Stimulated activated naive CD8-positive, alpha-beta T cell treated with anti-CD3 and anti-CD28 coated beads, Interleukin-15, Interleukin-2, amounts not matched to agents 100 ng/mL and 50 ng/mL, for 24 hours (primary cell): ENCODE measurements around the gene SOCS2.

Experiments used
- H3K27ac Mint-ChIP-seq: one replicate; pipeline ENCODE4 v1.8.0; 2021; ENCODE audit warnings: mild to moderate bottlenecking, mixed read lengths
- H3K27me3 Mint-ChIP-seq: one replicate; pipeline ENCODE4 v1.8.0; 2021; ENCODE audit warnings: mixed read lengths
- H3K36me3 Mint-ChIP-seq: one replicate; pipeline ENCODE4 v1.8.0; 2021; ENCODE audit warnings: low read depth, mixed read lengths
- H3K4me1 Mint-ChIP-seq: one replicate; pipeline ENCODE4 v1.8.0; 2021; ENCODE audit warnings: low read depth, mixed read lengths
- H3K4me3 Mint-ChIP-seq: one replicate; pipeline ENCODE4 v1.8.0; 2021; ENCODE audit warnings: mild to moderate bottlenecking, mixed read lengths
- H3K9me3 Mint-ChIP-seq: one replicate; pipeline ENCODE4 v1.8.0; 2021; ENCODE audit warnings: mixed read lengths

SOCS2 gene

DNA sequence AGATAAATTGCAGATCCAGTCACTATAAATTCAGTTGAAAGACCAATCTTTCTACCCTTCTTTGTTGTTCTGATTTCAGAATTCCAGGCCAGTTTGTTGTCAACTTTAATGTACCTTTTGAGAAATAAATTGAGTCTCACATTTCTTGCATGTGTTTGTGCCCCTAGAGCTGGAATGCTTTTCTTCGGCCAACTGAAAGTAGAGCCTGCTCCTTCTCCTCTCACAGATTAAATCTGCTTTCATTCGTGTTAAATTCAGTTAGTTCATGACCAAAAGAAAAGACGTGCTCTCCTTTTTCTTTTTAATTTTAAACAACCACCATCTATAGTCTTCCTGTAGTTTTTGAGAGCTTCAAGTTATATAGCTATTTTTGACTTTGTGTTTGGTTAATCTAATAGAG lies 22.9 kb downstream of the SOCS2 start:
- H3K9me3 Mint-ChIP-seq = no peaks in the 10 kb centered on the region
- H3K27ac Mint-ChIP-seq = no peak overlapping the region
- H3K27me3 Mint-ChIP-seq = peaks cover 70% of the 10 kb centered on the region
- no peaks in the 10 kb centered on the region for H3K36me3 Mint-ChIP-seq
- no peak overlapping the region for H3K4me3 Mint-ChIP-seq
- H3K4me1 Mint-ChIP-seq = peaks cover 10% of the 10 kb centered on the region

GRCh38 chr12:93597608-93598007 lies 25.1 kb downstream of the SOCS2 start:
- Mint-ChIP-seq H3K4me3 (no peak overlapping the region), H3K4me1 (no peaks in the 10 kb centered on the region), H3K36me3 (no peaks in the 10 kb centered on the region), H3K27ac (no peak overlapping the region), H3K9me3 (no peaks in the 10 kb centered on the region), H3K27me3 (peaks cover 49% of the 10 kb centered on the region)

DNA sequence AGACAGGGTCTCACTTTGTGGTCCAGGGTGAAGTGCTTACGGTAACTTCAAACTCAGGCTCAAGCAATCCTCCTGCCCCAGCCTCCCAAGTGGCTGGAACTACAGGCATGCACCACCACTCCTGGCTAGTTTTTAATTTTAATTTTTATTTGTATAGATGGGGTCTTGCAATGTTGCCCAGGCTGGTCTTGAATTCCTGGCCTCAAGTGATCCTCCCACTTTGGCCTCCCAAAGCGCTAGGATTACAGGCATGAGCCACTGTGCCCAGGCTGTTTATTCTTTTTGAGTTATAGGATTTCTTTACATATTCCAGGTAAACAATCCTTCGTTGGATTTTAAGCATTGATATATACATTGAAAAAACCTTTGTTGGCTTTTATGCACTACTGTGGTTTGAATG lies 26.7 kb downstream of the SOCS2 start:
- H3K4me1 Mint-ChIP-seq = no peaks in the 10 kb centered on the region
- H3K27me3 Mint-ChIP-seq = peaks cover 38% of the 10 kb centered on the region
- no peak overlapping the region for H3K27ac Mint-ChIP-seq
- H3K9me3 Mint-ChIP-seq = no peaks in the 10 kb centered on the region
- no peaks in the 10 kb centered on the region for H3K36me3 Mint-ChIP-seq
- no peak overlapping the region for H3K4me3 Mint-ChIP-seq

DNA sequence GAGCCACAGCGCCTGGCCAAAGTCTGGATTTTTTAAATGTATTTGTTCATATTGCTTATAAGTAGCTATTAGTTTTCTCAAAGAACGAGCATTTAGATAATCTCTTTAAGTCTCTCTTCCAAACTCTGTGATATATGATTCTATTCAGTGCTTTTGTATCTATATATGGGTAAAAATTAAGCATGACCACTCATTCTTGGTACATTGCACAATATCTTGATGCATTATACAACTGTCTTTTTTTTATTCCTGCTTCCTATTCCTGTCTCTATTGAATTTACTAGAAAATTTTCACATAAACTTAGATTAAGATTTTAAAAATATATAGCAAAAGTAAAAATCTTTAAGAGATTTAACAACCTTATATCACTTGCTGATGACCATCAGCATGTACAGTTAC lies 29.1 kb downstream of the SOCS2 start:
- Mint-ChIP-seq H3K4me1 (no peaks in the 10 kb centered on the region), H3K9me3 (no peaks in the 10 kb centered on the region), H3K27ac (no peak overlapping the region), H3K27me3 (peaks cover 19% of the 10 kb centered on the region), H3K36me3 (no peaks in the 10 kb centered on the region), H3K4me3 (no peak overlapping the region)

- peaks cover 8% of the 10 kb centered on the region for H3K27me3 Mint-ChIP-seq
- H3K9me3 Mint-ChIP-seq = no peaks in the 10 kb centered on the region
- H3K4me3 Mint-ChIP-seq = no peak overlapping the region
- H3K36me3 Mint-ChIP-seq = no peaks in the 10 kb centered on the region
- no peak overlapping the region for H3K27ac Mint-ChIP-seq
- no peaks in the 10 kb centered on the region for H3K4me1 Mint-ChIP-seq
Measured at GRCh38 chr12:93602897-93603668, 30.6 kb downstream of the SOCS2 start.

- H3K4me3 Mint-ChIP-seq = no peak overlapping the region
- H3K27ac Mint-ChIP-seq = no peak overlapping the region
- no peaks in the 10 kb centered on the region for H3K36me3 Mint-ChIP-seq
- no peaks in the 10 kb centered on the region for H3K9me3 Mint-ChIP-seq
- no peaks in the 10 kb centered on the region for H3K4me1 Mint-ChIP-seq
- H3K27me3 Mint-ChIP-seq = peaks cover 7% of the 10 kb centered on the region
Measured at GRCh38 chr12:93603762-93604161, 31.3 kb downstream of the SOCS2 start.

GRCh38 chr12:93608313-93608712 lies 35.8 kb downstream of the SOCS2 start:
- peaks cover 3% of the 10 kb centered on the region for H3K27me3 Mint-ChIP-seq
- H3K9me3 Mint-ChIP-seq = no peaks in the 10 kb centered on the region
- H3K4me3 Mint-ChIP-seq = no peak overlapping the region
- no peak overlapping the region for H3K27ac Mint-ChIP-seq
- no peaks in the 10 kb centered on the region for H3K36me3 Mint-ChIP-seq
- H3K4me1 Mint-ChIP-seq = no peaks in the 10 kb centered on the region

DNA sequence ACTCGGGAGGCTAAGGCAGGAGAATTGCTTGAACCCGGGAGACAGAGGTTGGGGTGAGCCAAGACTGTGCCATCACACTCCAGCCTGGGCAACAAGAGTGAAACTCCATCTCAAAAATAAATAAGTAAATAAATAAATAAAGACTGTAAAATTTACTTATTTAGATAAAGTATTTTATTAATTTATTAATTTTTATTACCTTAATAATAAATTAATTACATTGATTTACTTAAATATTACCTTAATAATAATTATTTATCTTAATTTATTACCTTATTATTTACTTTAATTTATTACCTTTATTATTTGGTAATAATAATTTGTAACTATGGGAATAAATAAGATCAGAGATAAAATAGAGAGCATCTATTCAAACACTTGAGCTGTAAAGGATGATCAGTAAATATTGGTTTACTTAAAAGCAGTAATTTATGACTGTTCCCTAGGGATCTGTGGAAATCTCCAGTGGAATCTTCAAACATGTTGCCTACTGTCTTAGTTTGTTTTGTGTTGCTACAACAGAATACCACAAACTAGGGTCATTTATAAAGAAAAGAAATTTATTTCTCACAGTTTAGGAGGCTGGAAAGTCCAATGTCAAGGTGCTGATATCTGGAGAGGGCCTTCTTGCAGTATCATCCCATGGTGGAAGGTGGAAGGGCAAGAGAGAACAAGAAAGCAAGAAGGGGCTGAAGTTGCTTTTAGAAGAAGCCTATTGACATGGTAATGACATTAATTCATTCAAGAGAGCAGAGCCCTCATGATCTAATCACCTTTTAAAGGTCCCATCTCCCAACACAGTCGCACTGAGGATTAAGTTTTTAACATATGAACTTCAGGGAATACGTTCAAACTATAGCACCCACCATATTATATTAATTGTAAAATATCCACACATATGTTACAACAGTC lies 37.1 kb downstream of the SOCS2 start:
- H3K4me3 Mint-ChIP-seq = no peak overlapping the region
- H3K36me3 Mint-ChIP-seq = no peaks in the 10 kb centered on the region
- H3K4me1 Mint-ChIP-seq = no peaks in the 10 kb centered on the region
- no peaks in the 10 kb centered on the region for H3K9me3 Mint-ChIP-seq
- no peaks in the 10 kb centered on the region for H3K27me3 Mint-ChIP-seq
- no peak overlapping the region for H3K27ac Mint-ChIP-seq

DNA sequence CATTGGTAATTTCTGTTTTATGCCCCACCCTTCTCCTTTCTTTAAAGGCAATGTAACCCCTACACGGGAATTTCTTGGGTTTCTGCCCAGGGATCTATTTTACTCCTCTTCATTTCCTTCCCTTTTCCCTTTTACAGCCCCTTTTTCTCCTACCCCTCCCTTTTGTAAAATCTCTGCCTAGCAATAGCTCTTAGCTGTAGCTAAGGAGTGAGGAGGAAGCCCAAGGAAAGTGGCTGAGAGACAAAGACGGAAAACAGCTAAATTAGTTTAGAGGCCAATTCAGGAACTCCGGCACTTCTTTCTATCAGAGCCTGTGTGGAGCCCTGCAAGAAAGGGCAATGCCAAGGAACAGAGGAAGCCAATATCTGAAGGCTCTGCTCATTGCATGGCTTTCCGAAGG lies 40.3 kb downstream of the SOCS2 start:
- Mint-ChIP-seq H3K4me3 (no peak overlapping the region), H3K36me3 (no peaks in the 10 kb centered on the region), H3K27ac (no peak overlapping the region), H3K4me1 (no peaks in the 10 kb centered on the region), H3K27me3 (peaks cover 4% of the 10 kb centered on the region), H3K9me3 (peaks cover 2% of the 10 kb centered on the region)

DNA sequence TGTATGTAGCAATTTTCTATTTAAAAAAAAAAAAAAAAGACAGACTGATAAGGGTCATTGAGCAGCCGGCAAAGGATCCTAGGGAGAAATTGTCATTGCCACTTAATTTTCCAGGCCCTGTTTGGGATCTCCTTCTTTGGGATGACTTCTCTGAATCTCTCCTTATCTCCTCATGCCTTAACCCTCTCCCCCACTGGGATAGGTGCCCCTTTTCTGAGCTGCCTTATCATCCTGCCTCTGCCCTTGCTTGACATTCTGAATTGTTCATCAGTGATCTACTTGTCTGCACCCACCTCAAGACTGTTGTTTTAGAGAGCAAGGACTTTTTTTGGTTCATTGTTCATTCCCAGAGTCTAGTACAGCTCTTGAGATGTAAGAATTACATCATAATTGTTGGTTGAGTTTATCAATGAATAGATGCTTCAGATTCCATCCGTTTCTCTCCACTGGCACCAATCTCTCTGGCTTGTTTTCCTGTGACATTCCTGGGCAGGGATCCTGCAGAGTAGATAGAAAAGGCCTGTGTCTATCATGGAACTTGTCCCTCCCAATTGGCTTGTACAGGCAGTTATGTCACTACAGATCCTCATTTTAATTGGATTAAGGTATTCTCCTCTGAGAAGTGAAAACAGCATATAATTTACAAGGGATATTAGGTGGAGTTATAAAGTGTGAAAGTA lies 42.6 kb downstream of the SOCS2 start:
- H3K9me3 Mint-ChIP-seq = peaks cover 4% of the 10 kb centered on the region
- H3K36me3 Mint-ChIP-seq = no peaks in the 10 kb centered on the region
- no peaks in the 10 kb centered on the region for H3K4me1 Mint-ChIP-seq
- peaks cover 4% of the 10 kb centered on the region for H3K27me3 Mint-ChIP-seq
- no peak overlapping the region for H3K27ac Mint-ChIP-seq
- H3K4me3 Mint-ChIP-seq = no peak overlapping the region

DNA sequence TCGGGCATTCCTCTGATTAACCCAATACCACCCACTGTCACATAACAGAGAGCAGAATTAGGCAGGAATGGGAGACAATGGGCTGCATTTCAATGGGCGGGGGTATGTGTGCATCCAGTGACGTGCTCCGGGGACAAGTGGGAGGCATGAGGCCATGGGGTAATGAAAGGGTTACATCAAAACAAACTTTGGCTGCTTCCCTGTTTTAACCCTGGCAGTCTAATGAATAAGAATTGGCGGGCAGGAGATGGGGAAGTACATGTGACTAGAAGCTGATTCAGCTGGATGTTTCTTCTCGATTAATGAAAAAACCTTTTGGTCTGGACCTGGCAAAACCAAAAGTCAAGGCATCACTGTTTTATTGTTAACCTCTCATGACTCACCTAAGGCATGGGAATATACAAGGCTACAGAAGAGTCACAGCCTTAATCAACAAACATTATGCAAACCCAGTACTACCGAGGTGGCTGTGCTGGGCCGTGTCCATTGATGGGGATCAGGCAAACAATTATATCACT lies 44.2 kb downstream of the SOCS2 start:
- Mint-ChIP-seq H3K27me3 (peaks cover 4% of the 10 kb centered on the region), H3K9me3 (peaks cover 4% of the 10 kb centered on the region), H3K4me3 (no peak overlapping the region), H3K36me3 (no peaks in the 10 kb centered on the region), H3K27ac (no peak overlapping the region), H3K4me1 (no peaks in the 10 kb centered on the region)

GRCh38 chr12:93618891-93619410 lies 46.5 kb downstream of the SOCS2 start:
- no peaks in the 10 kb centered on the region for H3K36me3 Mint-ChIP-seq
- no peaks in the 10 kb centered on the region for H3K4me1 Mint-ChIP-seq
- no peak overlapping the region for H3K27ac Mint-ChIP-seq
- peaks cover 4% of the 10 kb centered on the region for H3K27me3 Mint-ChIP-seq
- no peak overlapping the region for H3K4me3 Mint-ChIP-seq
- H3K9me3 Mint-ChIP-seq = peaks cover 4% of the 10 kb centered on the region

- Mint-ChIP-seq H3K27ac (no peak overlapping the region), H3K9me3 (peaks cover 4% of the 10 kb centered on the region), H3K4me3 (no peak overlapping the region), H3K27me3 (no peaks in the 10 kb centered on the region), H3K36me3 (no peaks in the 10 kb centered on the region), H3K4me1 (peaks cover 7% of the 10 kb centered on the region)
Measured at GRCh38 chr12:93621986-93622385, 49.5 kb downstream of the SOCS2 start.

GRCh38 chr12:93622485-93622884 lies 50.0 kb downstream of the SOCS2 start:
- peaks cover 4% of the 10 kb centered on the region for H3K9me3 Mint-ChIP-seq
- no peak overlapping the region for H3K4me3 Mint-ChIP-seq
- H3K36me3 Mint-ChIP-seq = no peaks in the 10 kb centered on the region
- no peaks in the 10 kb centered on the region for H3K27me3 Mint-ChIP-seq
- H3K27ac Mint-ChIP-seq = no peak overlapping the region
- H3K4me1 Mint-ChIP-seq = peaks cover 7% of the 10 kb centered on the region
